Limb (tissue), 2 donors: ENCODE data around the gene EXOC3L2.
"Not testable (repeated sequence)": the region's sequence is repeated elsewhere in the genome, so short reads cannot be mapped to it uniquely, and the experiment has no call there.

Experiments used
- DNase-seq, 2 donors: peaks; one replicate each; pipeline ENCODE4 v3.0.0-alpha.2; 2016; ENCODE audit errors: extremely low spot score in 2 of 2

Gene EXOC3L2

DNA sequence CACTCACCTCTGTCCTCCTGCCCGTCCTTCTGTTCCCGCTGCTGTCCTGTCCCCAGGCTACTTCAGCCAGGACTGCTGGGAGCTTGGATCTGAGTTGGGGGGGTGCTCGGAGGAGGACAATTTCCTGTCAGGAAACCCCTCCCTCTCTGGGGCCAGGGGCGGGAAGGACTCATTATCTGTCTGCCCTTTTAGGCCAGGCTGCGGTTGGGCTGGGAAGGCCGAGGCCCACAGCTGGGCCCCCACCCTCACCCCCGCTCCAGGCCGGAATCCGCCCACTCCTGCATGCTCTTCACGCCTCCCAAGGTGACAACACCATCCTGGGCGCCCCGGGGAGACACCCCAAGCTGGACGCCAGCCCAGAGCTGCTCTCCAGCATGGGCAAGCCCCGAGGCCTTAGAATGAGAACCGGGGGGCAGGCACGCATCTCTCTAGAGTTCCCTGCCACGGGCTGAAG, at the start of gene EXOC3L2:
Gene EXOC3L2 (minus strand): TSS at position 74 of the 454 bp plus-strand sequence. CDS start 6,362 bp downstream, outside the sequence.
- DNase-seq = no peak

DNA sequence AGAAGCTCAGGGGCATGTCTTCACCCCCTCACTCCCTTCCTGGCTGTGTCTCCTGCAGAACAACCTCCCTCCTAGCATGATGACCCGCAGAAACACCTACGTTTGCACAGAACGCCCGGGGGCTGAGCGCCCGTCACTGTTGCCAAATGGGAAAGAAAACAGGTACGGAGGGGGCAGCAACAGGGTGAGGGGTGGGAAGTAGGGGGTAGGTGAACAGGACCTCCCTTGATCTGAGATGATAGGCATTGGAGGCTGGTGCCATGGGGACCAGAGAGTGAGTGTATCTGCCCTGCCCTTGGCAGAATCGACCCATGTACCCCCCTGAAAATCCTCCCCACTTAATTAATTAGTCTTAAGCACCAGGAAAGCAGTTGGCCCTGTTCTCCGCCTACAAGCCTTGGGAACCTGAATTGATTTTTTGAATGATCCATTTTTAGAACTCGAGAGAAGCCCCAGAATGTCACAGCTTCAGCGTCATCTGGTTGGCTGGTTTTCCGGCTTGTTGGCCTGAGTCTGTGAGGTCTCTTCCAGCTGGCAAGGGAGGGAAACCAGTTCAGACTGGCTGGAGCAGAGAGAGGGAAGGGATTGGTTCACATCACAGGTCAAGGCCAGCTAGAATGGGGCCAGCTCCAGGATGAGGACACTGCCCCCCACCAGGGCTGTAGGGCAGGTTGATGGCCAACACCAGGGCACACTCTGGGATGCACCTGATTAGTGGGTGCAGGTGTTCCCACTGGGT, 49.3 kb upstream of the EXOC3L2 start:
- DNase-seq = no peak

DNA sequence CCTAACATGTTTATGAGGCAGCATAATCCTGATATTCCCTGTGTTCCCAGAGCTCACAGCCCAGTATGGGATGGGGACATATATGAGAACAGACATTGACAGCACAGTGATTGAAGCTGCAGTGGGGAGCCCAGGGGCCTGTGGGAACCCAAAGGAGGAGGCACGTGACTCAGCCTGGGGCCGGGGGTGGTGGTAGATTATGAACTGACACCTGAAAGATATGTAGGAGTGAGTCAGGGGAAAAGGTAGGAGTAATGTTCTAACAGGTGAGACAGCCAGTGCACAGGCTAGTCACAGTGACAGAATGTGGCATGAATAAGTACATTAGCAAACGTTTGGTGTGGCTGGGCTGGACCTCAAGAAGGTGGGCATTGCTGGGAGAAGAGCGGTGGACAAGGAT, 48.5 kb upstream of the EXOC3L2 start:
- no peak for DNase-seq

DNA sequence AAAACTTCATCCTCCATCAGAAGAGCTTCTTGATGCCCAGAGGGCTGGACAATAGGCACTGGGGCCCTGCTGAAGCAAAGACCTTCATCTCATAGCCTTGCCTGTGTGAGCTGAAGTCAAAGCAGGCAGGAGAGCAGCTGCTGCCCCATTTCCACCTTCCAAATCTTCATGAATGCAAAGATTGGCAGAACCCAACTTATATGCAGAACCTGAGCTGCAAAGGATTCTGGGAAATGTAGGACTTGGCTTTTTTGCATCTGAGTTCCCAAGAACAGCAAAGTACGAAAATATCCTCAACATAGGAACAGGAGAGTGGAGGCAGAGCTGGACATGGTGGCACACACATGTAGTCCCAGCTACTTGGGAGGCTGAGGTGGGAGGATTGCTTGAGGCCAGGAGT, 46.6 kb upstream of the EXOC3L2 start:
- no peak for DNase-seq

DNA sequence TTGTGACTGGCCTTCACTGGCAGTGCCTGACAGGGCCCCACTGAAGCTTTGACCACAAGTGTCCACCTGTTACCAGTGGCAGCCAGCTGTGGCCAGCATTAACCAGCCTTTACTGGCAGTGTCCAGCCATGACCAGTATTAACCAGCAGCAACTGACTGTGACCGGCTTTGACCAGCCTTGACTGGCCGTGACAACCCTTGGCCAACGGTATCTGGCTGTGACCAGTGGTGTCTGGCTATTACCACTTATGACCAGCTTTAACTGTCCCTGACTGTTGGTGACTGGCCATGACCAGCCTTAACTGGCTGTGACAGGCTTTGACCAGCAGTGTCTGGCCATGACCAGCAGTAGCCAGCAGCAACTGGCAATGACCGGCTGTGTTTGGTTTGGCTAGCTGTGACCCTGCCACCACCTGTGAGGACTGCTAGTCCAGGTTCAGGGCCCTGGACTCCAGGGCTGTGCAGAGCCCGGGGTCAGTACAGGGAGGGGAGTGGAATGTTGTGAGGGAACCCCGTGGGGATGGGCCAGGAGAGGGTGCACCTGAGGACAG, 45.2 kb upstream of the EXOC3L2 start:
- DNase-seq = no peak

DNA sequence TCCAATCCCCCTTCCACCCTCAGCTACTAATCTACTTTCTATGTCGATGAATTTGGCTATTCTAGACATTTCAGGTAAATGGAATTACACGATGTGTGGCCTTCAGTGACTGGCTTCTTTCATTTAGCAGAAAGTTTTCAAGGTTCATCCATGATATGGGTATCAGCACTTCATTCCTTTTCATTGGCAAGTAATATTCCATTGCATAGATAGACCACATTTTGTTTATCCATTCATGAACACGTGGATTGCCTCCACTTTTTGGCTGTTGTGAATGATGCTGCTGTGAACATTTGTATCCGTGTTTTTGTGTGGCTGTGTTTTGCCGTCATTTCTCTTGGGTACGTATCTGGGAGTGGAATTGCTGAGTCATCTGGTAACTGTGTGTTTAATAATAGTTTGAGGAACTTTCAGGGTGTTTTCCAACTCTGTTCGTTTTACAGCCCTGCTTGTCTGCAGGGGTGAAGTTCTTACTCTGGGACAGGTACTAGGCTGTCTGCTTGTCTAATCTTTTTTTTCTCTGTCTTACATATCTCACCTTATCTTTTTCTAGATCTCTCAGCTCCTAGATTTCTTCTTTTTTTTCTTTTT, 38.3 kb upstream of the EXOC3L2 start:
- no peak for DNase-seq

DNA sequence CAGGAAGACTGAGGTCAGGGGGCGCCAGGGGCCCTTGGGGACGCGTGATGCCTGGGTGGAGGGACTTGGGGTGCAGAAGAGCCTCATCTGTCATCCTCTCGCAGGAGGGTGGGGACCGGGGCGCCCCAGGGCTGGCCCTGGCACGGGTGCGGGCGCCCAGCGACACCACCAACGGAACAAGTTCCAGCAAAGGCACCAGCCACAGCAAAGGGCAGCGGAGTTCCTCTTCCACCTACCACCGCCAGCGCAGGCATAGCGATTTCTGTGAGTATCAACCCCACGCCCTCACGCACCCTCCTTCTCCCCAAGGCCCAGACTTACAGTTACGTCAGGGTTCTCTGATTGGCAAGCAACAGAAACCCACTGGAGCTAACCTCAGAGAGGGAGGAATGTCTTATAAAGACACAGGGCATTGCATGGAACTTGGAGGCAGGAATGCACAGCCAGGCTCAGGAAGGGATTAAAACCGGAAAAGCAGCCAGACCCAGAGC, 35.3 kb upstream of the EXOC3L2 start:
- no peak for DNase-seq

DNA sequence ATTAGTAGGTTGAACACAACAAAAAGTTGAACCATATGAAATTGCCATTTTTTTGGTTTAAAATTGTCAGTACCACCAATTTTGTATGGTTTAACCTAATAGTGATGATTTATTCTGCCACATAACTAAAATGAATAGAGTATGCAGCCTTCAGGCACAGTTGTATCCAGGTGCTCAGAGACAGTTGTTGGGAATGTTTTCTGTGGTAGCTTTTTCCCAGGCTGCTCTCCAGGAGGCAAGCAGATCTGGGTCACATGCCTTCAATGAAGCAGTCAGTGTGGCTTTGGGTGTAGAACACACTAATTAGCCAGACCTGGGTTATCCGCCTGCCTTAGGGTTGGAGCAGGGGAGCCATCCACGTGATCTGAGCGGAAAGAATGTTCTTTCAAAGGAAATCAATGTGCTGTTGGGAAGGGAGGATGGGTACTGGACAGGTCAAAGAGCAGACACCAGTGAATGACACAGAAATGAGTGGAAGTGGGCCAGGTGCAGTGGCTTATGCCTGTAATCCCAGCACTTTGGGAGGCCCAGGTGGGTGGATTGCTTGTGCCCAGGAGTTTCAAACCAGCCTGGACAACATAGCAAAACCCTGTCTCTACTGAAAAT, 34.5 kb upstream of the EXOC3L2 start:
- no peak for DNase-seq

DNA sequence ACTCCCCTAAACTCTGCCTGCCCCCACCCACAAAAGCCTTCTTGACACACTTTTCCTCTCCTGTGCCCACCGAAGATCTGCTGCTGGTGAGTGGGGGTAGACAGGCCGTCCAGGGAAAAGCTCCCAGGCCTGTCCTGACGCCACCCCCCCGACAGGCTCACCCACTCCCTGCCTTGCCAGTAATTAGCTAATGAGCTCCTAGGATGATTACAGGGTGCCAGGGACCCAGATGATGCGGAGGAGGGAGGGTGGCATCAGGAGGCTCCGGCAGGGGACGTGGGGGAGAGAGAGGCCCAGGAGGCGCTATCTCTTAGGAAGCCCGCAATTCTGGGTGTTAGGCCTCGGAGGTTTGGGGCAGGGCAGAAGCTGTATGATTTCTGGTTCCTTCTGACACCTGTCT, 32.9 kb upstream of the EXOC3L2 start:
- no peak for DNase-seq

DNA sequence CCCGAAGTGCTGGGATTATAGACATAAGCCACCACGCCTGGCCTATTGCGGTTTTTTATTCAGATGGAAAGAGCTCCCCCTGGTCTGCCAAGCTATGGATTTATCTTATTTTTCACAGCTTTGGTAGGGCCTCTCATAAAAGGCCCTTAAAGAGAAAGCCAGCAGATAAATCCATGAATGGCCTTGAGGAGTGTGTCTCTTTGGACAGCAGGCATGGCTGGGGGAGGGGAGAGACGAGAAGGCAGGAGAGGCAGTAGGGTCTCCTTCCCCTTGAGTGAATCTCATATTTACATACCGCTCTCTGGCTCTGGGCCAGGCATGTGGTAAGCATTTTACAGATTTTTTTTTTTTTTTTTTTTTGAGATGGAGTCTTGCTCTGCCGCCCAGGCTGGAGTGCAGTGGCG, 31.1 kb upstream of the EXOC3L2 start:
- DNase-seq = peak; percentile 65 to 72

DNA sequence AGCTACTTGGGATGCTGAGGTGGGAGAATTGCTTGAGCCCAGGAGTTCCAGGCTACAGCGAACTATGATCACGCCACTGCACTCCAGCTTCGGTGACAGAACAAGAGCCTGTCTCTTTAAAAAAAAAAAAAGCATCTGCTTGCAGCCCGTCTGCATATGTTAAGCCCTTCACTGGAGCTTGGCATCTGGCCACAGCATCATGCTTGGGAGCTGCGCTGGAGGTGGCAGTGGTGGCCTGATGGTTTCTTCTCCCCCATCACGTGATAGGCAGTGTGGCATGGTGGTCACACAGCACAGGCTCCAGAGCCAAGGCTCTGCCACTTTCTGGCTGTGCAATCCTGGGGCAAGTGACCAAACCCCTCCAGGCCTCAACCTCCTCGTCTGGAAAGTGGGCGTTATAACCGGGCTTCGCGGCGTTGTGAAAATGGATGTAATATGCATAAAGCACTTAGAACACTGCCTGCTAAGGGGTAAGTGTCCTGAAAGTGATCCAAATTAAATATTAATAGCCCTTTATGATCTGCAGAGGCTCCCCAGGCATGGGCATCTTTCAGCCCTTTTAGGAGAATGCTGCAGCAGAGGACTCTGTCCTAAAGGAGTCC, 30.3 kb upstream of the EXOC3L2 start:
- DNase-seq = peak in 1 of 2 donors; percentile 57

DNA sequence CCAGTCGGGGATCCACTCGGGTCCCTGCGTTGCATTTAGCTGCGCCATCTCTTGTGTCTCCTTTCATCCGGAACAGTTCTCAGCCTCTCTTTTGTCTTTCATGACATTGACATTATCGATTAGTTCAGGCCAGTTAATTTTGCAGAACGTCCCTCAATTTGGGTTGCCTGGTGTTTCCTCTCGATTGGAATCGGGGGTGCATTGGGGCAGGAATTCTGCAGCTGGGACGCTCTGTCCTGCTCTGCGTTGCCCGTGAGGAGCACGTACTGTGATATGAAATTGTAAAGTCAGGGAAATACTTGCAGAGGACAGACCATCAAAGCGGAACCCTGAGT, 28.3 kb upstream of the EXOC3L2 start:
- no peak for DNase-seq

DNA sequence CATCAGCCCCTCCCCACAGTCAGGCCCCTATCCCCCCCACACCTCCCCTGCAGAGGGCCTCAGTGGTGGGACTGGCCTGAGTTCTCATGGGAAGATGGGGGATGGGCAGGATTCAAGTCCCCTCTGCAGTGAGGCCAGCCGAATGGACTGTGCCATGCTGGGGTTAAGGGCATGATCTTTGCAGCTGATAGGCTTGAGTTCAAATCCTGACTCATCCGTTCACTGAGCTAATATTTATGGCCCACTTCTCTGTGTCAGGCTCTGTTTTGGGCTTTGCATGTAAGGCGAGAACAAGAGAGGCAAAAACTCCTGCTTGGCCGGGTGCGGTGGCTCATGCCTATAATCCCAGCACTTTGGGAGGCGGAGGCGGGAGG, 26.5 kb upstream of the EXOC3L2 start:
- no peak for DNase-seq

DNA sequence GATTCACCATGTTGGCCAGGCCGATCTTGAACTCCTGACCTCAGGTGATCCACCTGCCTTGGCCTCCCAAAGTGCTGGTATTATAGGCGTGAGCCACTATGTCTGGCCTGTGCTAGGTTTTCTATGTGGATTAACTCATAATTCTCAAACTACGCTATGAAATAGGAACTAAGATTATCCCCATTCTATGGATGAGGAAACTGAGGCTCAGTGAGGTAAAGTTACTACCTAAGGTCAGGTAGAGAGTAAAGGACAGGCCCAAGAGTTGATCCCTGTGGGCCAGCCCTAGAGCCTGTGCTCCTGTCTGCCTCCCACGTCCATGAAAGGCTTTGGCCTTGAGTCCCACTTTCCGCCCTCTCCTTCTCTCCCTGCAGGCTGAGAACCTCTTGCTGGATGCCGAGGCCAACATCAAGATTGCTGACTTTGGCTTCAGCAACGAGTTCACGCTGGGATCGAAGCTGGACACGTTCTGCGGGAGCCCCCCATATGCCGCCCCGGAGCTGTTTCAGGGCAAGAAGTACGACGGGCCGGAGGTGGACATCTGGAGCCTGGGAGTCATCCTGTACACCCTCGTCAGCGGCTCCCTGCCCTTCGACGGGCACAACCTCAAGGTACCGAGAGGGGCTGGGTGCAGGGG, 26.0 kb upstream of the EXOC3L2 start:
- no peak for DNase-seq

DNA sequence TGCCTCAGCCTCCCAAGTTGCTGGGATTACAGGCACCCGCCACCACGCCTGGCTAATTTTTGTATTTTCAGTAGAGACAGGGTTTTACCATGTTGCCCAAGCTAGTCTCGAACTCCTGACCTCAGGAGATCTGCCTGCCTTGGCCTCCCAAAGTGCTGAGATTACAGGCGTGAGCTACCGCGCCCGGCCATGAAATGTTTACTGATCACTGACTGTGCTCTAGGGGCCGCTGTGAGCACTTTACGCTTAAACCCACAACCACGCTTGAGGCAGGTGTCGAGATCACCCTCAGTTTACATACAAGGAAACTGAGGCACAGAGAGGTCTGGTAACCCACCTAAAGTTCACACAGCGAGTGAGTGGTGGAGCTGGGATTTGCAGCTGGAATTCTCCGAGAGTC, 24.7 kb upstream of the EXOC3L2 start:
- DNase-seq = not testable (repeated sequence)

DNA sequence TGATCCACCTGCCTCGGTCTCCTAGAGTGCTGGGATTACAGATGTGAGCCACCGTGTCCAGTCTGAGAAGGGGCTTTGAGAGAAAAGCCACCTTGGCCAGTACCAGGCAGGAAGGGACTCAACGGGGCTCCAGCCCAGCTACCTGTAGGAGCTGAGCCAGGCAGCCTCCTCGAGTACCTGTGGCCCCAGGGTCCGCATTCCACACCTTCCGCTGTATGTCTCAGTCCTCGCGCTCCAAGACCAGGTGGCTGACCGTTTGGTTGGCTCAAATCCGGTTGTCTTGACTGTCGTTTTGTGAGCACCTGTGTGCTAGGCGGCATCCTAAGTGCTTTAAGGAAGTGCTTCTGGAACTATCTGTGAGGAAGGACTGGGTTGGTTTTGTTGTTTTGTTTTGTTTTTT, 22.1 kb upstream of the EXOC3L2 start:
- DNase-seq = no peak

DNA sequence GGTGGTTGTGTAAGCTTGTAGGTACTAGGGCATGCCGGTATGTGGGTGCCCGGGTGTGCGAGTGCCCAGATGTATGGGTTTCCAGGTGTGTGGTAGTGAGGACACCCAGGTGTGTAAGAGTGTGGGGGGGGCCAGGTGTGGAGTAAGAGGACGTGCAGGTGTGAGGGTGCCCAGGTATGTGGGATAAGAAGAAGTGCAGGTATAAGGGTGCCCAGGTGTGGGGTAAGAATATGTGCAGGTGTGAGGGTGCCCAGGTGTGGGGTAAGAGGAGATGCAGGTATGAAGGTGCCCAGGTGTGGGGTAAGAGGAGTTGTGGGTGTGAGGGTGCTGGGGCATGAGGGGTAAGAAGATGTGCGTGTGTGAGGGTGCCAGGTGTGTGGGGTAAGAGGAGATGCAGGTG, 20.2 kb upstream of the EXOC3L2 start:
- DNase-seq = no peak

DNA sequence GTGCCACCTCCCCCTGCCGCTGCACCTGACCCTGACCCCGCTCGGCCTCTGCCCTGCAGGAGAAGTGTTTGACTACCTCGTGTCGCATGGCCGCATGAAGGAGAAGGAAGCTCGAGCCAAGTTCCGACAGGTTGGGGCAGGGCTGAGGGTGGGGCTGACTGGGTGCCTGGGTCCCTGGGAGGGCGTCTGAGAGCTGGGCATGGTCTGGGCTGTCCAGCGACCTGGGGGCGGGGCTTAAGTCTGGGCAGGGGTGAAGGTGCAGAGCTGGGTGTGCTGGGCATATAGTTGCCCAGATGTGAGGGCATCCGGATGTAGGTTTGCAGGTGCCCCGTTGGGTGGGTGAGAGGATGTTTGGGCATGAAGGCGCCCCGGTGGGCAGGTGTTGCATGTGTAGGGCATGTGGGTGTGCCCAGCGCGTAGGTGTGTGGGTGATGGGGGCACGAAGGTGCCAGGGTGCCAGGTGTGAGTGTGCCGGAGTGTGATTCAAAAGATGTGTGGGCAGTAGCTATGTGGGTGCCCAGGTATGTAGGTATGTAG, 19.6 kb upstream of the EXOC3L2 start:
- no peak for DNase-seq

DNA sequence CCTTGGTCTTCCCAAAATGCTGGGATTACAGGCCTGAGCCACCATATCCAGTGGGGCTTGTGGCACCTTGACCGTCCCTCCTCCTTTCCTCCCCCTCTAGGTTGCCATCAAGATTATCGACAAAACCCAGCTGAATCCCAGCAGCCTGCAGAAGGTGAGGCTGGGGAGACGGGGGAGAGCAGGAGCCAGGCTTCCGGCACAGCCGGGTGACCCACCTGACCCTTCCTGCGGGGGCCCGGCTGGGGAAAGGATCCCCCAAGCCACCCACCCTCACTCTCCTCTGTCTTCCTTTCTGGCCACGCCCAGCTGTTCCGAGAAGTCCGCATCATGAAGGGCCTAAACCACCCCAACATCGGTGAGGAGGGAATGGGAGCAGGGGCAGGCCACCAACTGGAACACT, 17.8 kb upstream of the EXOC3L2 start:
- DNase-seq = no peak

DNA sequence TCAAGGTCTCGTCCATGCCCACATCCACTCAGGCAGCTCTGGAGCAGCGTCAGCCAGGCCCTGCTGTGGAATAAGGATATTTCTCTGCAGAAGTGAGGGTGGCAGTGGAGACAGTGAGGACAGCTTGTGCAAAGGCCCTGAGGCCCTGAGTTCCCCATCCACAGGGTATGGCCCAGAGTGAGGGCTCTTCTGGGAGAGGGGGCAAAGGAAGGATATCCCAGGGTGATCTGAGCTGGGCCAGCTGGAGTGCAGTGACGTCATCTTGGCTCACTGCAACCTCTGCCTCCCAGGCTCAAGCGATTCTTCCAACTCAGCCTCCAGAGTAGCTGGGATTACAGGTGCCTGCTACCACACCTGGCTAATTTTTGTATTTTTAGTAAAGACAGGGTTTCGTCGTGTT, 17.4 kb upstream of the EXOC3L2 start:
- no peak for DNase-seq

DNA sequence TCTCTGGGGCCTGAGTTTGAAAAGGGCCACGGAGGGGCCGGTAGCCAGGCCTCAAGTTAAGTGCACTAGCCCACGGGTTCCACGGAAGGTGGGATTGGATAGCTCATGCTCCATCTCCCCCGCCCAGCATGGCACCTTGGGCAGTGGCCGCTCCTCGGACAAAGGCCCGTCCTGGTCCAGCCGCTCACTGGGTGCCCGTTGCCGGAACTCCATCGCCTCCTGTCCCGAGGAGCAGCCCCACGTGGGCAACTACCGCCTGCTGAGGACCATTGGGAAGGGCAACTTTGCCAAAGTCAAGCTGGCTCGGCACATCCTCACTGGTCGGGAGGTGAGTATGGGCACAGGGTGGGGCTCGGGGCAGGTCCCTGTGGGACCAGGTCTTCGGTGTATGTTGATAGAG, 13.7 kb upstream of the EXOC3L2 start:
- no peak for DNase-seq
